ENCODE measurements around the gene EVC2. TPM values are rescaled to one million over a fixed set of nuclear protein-coding genes. Genes with fewer than 3 reads are reported as not detected.

EVC2 gene
- total and polyA plus RNA-seq, 2 experiments from 2014 or later, result 4.3 to 8.1 TPM

GRCh38 chr4:5707778-5708448, 446 bp downstream of the EVC2 start:
- TF ChIP-seq EZH2 (IDR thresholded peaks at IDR 0.05; ENCODE audit: insufficient read depth, poor library complexity, severe bottlenecking) (no peak), EZH2phosphoT487 (IDR thresholded peaks at IDR 0.05; ENCODE audit: insufficient read depth, low read depth) (no peak)
- peaks cover 48% of the 10 kb centered on the region for H3K79me2 ChIP-seq (ENCODE audit: insufficient read depth)

DNA sequence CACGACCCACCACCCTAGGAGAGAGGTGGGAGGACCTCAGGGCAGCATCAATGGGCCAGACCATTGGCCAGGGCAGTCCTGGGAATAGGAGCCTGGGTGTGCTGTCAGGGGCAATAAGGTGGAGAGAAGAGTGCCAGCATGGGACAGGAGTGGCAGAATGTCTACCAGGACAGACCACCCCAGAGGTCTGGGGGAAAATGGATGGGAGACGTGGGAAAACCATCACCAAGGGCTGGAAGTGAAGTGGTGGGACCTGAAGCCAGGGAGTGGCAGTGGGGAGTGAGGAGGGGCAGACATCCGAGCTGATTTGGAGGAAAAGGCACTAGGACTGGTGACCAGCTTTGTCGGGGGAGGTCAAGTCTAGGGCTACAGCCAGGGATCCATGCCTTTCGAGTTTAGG, 993 bp downstream of the EVC2 start:
- no peaks in the 10 kb centered on the region for H3K9me3 ChIP-seq (ENCODE audit: low read depth)
- no peak for DNase-seq
- peak overlapping the region; percentile 76 for H3K4me3 ChIP-seq
- H3K27ac ChIP-seq, result no peak overlapping the region
- no peaks in the 10 kb centered on the region for H4K20me1 ChIP-seq (ENCODE audit: insufficient read depth)
- H3K9me2 ChIP-seq (ENCODE audit: insufficient read depth), result no peaks in the 10 kb centered on the region
- TF ChIP-seq EZH2phosphoT487 (IDR thresholded peaks at IDR 0.05; ENCODE audit: insufficient read depth, low read depth) (no peak), EZH2 (IDR thresholded peaks at IDR 0.05; ENCODE audit: insufficient read depth, poor library complexity, severe bottlenecking) (no peak)
- peak overlapping the region; percentile 90 for H3K9ac ChIP-seq
- H3F3A ChIP-seq (ENCODE audit: insufficient read depth), result peaks cover 27% of the 10 kb centered on the region
- H3K4me2 ChIP-seq (ENCODE audit: unreplicated experiment), result peak overlapping the region; percentile 86
- H3K4me1 ChIP-seq (ENCODE audit: insufficient read depth), result peaks cover 34% of the 10 kb centered on the region
- peak overlapping the region; percentile 86 for H2AFZ ChIP-seq
- 25 to 36% methylated on average over 5 of the region's 5 CpGs for WGBS, 2 experiments (ENCODE audit: low coverage in 1 of 2, low lambda C conversion rate in 2 of 2, missing lambda C conversion rate in 2 of 2)
- in situ Hi-C loops (cut with MboI), result no loop called here
- H3K79me2 ChIP-seq (ENCODE audit: insufficient read depth), result peaks cover 48% of the 10 kb centered on the region
- H3K27me3 ChIP-seq (replicated peaks; ENCODE audit: insufficient read depth), result no peaks in the 10 kb centered on the region
- peaks cover 5% of the 10 kb centered on the region; the same call in 1 of the 2 replicates for H3K36me3 ChIP-seq (ENCODE audit: low read depth)

More at GRCh38 chr4:5707778-5708448, 446 bp downstream of the EVC2 start:
- H3K4me1 ChIP-seq (ENCODE audit: insufficient read depth), result peaks cover 40% of the 10 kb centered on the region
- peak; percentile 48 for DNase-seq
- no peaks in the 10 kb centered on the region for H3K9me3 ChIP-seq (ENCODE audit: low read depth)
- no peaks in the 10 kb centered on the region for H3K9me2 ChIP-seq (ENCODE audit: insufficient read depth)
- peaks cover 32% of the 10 kb centered on the region for H3F3A ChIP-seq (ENCODE audit: insufficient read depth)
- H3K36me3 ChIP-seq (ENCODE audit: low read depth), result no peaks in the 10 kb centered on the region
- H3K27me3 ChIP-seq (replicated peaks; ENCODE audit: insufficient read depth), result no peaks in the 10 kb centered on the region
- H3K27ac ChIP-seq, result peak overlapping the region; percentile 31
- H3K4me3 ChIP-seq, result peak overlapping the region; percentile 76
- no peaks in the 10 kb centered on the region for H4K20me1 ChIP-seq (ENCODE audit: insufficient read depth)
- peak overlapping the region; percentile 86 for H2AFZ ChIP-seq
- in situ Hi-C loops (cut with MboI), result no loop called here
- H3K4me2 ChIP-seq (ENCODE audit: unreplicated experiment), result peak overlapping the region; percentile 86
- 2 to 3% methylated on average over 27 to 34 of the region's 41 CpGs for WGBS, 2 experiments (ENCODE audit: low coverage in 1 of 2, low lambda C conversion rate in 2 of 2, missing lambda C conversion rate in 2 of 2)
- peak overlapping the region; percentile 90 for H3K9ac ChIP-seq

GRCh38 chr4:5706486-5707290, 1.7 kb downstream of the EVC2 start:
- Histone ChIP-seq H3K4me2 (ENCODE audit: unreplicated experiment) (peak overlapping the region; percentile 86), H3F3A (ENCODE audit: insufficient read depth) (peaks cover 21% of the 10 kb centered on the region), H3K27me3 (replicated peaks; ENCODE audit: insufficient read depth) (no peaks in the 10 kb centered on the region), H3K27ac (no peak overlapping the region), H4K20me1 (ENCODE audit: insufficient read depth) (no peaks in the 10 kb centered on the region), H3K9me3 (ENCODE audit: low read depth) (no peaks in the 10 kb centered on the region), H3K79me2 (ENCODE audit: insufficient read depth) (peaks cover 48% of the 10 kb centered on the region), H3K4me3 (peak overlapping the region; percentile 76; the same call in 1 of the 2 replicates), H2AFZ (no peak overlapping the region), H3K9ac (no peak overlapping the region), H3K36me3 (ENCODE audit: low read depth) (peaks cover 5% of the 10 kb centered on the region; the same call in 1 of the 2 replicates), H3K9me2 (ENCODE audit: insufficient read depth) (no peaks in the 10 kb centered on the region), H3K4me1 (ENCODE audit: insufficient read depth) (peaks cover 30% of the 10 kb centered on the region)
- in situ Hi-C loops (cut with MboI), result no loop called here
- TF ChIP-seq EZH2phosphoT487 (IDR thresholded peaks at IDR 0.05; ENCODE audit: insufficient read depth, low read depth) (no peak), EZH2 (IDR thresholded peaks at IDR 0.05; ENCODE audit: insufficient read depth, poor library complexity, severe bottlenecking) (no peak)
- 91 to 93% methylated on average over 11 of the region's 11 CpGs for WGBS, 2 experiments (ENCODE audit: low coverage in 1 of 2, low lambda C conversion rate in 2 of 2, missing lambda C conversion rate in 2 of 2)
- no peak for DNase-seq

DNA sequence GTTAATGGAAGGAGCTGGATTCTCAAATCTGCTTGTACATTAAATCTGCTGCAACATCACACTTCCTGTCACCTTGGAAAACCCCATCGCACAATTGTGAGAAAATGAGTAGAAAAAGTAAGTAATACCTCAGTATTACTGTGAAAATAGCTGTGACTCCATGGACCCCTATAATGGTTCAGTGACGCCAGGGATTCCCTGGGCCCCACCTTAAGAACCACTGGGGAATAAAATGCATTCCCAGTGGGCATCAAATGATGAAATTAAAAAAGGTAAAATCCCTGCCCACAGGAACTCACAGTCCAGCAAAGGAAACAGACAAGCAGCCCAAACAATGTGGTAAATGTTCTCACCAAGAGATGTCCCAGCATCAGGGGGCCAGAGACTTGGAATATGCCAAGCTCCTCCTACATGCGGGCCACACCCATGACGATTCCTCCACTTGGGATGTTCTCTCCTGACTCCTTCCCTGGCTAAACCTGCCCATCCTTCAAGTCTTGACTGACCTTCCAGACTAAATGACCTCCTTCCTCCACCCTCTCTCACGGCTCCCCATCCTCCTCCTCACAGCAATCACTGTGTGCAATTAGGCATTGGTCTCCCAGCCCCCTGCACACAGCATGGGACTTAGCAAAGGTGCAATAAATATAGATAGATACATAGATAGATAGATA, 2.6 kb downstream of the EVC2 start:
- 52 to 64% methylated on average over 5 of the region's 5 CpGs for WGBS, 2 experiments (ENCODE audit: low coverage in 1 of 2, low lambda C conversion rate in 2 of 2, missing lambda C conversion rate in 2 of 2)
- Histone ChIP-seq H3K4me2 (ENCODE audit: unreplicated experiment) (no peak overlapping the region), H3F3A (ENCODE audit: insufficient read depth) (peaks cover 20% of the 10 kb centered on the region), H3K9ac (no peak overlapping the region), H4K20me1 (ENCODE audit: insufficient read depth) (no peaks in the 10 kb centered on the region), H3K4me1 (ENCODE audit: insufficient read depth) (peaks cover 30% of the 10 kb centered on the region), H3K9me2 (ENCODE audit: insufficient read depth) (no peaks in the 10 kb centered on the region), H3K4me3 (no peak overlapping the region), H3K79me2 (ENCODE audit: insufficient read depth) (peaks cover 50% of the 10 kb centered on the region), H3K27ac (no peak overlapping the region), H3K9me3 (ENCODE audit: low read depth) (no peaks in the 10 kb centered on the region), H3K27me3 (replicated peaks; ENCODE audit: insufficient read depth) (no peaks in the 10 kb centered on the region), H2AFZ (no peak overlapping the region), H3K36me3 (ENCODE audit: low read depth) (peaks cover 5% of the 10 kb centered on the region; the same call in 1 of the 2 replicates)
- DNase-seq, result no peak
- no peak for TF ChIP-seq EZH2 (IDR thresholded peaks at IDR 0.05; ENCODE audit: insufficient read depth, poor library complexity, severe bottlenecking)
- TF ChIP-seq EZH2phosphoT487 (IDR thresholded peaks at IDR 0.05; ENCODE audit: insufficient read depth, low read depth), result no peak
- in situ Hi-C loops (cut with MboI), result no loop called here

Measured in GM23248 (cell line).